GM11168 (cell line): ENCODE results near the gene CPNE7.

Experiments used
- in situ Hi-C: fragments of 300-500 bp; cut with MboI; formaldehyde crosslinking; loops from one replicate; pipeline ENCODE4 v1.12.0; 2022; ENCODE audit warnings: low sequenced_read_pairs; ENCODE audit not compliant: unreplicated experiment

CPNE7 gene

DNA sequence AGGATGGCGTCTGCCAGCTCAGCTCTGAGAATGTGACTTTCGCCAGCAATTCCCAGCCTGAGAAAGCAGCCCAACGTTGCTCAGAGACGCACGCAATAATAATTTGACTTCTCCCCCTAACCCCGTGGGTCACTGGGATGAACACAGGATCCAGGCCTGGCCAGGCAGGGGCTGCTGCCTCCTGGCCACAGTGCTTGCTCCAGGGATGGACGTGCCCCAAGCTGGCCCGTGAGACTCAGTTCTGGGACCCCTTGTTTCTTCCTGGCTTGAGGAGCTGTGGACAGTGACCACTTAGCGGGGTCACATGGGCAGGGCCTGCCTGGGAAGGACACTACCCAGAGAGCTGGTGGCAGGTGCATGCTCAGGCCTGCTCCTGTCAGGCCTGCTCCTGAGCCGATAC, 24.3 kb downstream of the CPNE7 start:
- in situ Hi-C loops, result no loop called here

- in situ Hi-C loops, result no loop called here
These were observed 24.9 kb downstream of the CPNE7 start for GRCh38 chr16:89600427-89600826.

DNA sequence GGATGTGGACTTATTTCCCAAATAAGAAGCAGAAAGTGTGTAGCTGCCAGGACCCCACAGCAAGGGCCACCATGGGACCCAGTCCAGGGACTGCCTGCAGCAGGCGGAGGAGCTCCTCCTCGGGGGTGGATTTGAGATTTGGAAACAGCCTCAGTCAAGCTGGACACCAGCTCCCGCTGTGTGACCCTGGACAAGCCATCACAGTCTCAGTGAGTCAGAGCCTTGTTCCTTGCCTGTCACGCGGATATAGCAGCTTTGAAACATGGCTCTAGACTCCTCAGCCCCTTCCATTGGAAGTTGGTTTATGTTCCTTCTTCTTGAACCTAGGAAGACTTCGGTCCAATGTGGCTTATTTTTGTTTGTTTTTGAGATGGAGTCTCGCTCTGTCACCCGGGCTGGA, 25.4 kb downstream of the CPNE7 start:
- in situ Hi-C loops, result no loop called here

DNA sequence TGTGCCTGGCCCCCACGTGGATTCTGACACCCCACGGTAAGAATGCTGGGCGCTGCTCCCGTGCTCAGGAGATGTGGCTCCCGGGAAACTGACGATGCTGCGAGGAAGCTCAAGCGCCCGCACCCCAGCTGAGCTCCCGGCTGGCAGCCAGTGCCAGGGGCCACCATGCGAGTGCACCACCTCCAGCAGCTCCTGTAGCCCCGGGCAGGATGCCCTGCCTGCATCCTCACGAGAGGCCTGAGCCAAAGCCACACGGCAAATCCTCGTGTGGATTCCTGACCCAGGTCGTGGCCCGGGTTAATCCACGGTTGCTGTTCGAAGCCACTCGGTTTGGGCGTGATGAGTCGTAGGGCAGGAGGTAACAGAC, 26.3 kb downstream of the CPNE7 start:
- in situ Hi-C loops, result no loop called here

- in situ Hi-C loops, result no loop called here
These were observed 26.9 kb downstream of the CPNE7 start for GRCh38 chr16:89602273-89602951.

DNA sequence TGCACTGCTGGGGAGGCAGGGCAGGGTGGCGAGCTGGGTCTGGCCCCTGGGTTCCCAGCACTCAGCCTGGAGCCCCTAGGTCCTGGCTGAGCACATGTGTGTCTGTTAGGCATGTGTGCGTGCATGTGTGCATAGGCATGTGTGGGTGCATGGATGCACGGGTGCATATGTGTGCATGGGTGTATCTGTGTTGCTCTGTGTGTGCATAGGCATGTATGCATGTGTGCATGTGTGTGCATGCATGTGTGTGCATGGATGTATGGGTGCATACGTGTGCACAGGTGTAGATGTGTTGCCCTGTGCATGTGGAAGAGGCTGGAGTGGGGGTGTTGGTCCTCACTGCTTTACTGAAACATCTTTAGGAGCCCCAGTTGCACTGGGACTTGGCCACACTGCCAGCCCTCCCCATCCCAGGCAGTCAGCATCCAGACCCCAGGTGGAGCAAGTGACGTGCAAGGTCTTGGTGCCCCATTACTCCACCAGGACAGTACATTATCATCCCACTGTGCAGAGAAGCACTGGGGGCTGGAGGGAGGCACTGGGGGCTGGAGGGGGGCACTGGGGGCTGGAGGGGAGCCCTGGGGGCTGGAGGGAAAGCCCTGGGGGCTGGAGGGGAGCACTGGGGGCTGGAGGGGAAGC, 27.5 kb downstream of the CPNE7 start:
- in situ Hi-C loops, result no loop called here

DNA sequence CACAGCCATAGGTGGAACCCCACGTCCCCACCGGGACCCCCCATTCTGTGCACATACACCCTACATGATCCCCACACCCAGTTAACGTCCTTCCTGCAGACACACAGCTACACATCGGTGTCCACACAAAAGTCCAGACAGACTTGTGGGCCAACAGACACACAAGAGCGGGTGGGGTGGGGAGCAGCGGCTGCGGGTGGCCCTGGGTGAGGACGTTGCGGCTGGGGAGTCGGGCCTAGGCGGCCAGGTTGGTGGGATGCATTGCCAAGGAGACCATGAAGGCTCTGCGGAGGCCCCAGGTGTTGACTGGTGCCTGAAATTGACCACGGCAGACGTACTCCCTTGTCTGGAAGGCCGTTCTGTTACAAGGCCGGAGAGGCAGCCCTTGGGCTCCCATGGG, 29.2 kb downstream of the CPNE7 start:
- in situ Hi-C loops, result no loop called here

DNA sequence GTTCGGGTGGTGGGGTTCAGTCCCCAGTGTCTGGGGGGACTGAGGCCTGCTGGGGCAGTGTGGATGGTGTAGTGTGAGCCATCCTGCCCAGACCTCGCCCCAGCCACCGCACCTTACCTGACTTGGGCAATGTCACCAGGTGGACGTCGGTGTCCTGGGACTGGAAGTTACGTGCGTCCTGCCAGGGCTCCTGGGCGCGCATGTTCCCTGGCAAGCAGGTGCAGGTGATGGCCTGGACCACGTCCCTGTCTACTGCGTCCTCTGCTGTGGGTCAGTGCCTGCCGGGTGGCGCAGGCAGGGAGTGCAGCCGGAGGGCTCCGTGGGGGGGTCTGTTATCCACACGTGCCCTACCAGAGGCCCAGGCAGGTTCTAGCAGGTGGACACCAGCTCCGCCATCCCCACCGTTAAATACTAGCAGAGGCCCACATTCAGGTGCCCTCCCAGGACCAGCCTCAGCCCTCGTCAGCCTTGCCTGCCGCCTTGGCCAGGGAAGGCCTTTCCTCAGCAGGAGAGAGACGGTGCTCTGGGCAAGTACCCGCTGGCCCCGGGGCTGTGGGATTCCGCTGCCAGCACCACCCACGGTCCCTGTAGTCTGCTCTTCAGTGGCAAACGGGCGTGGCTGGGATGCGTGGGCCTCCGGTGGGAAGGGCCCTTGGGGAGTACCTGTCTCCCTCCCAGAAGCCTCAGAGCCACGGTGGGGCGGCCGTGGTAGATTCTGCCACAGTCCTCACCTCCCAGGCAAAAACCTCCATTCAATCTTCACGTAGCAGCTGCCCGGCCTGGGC, 29.8 kb downstream of the CPNE7 start:
- in situ Hi-C loops, result no loop called here

- in situ Hi-C loops, result no loop called here
These were observed 30.4 kb downstream of the CPNE7 start for GRCh38 chr16:89606006-89606405.

GRCh38 chr16:89607453-89607852, 31.9 kb downstream of the CPNE7 start:
- in situ Hi-C loops, result no loop called here

- in situ Hi-C loops, result no loop called here
These were observed 32.6 kb downstream of the CPNE7 start for GRCh38 chr16:89607937-89608740.

GRCh38 chr16:89610108-89610453, 34.5 kb downstream of the CPNE7 start:
- in situ Hi-C loops, result no loop called here

DNA sequence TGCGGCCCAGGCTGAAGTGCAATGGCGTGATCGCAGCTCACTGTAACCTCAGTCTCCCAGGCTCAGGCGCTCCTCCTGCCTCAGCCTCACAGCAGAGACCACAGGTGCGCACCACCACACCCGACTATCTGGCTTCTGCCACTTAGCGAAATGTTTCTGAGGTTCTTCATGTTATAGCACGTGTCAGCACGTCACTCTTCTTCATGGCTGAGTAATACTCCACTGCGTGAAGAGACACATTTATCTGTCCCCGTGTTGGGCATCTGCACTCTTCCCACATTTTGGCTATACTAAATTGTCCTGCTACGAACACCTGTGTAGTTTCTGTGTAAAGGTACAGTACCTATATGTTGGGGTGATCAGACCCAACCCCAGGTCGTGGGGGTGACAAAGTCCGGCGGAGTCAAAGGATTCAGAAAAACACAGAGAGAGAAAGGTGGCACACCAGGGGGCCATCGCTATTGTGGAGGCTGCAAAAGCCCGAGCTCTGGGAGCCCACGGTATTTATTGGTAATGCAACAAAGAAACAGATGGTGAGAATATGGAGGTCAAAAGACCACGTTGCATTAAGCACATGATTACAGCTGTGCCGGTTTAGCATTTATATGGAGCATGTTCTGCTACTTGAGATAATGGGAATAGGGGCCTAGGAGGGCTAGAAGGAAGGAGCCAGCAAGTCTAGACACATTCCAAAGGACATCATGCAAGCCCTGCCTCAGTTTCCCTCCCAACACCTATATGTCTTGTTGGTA, 37.0 kb downstream of the CPNE7 start:
- in situ Hi-C loops, result no loop called here

GRCh38 chr16:89613231-89613953, 37.8 kb downstream of the CPNE7 start, which contains the start of gene DPEP1:
DPEP1 (plus strand) TSS chr16:89613642; CDS start chr16:89630411, 16,769 bp downstream.
- in situ Hi-C loops, result no loop called here

DNA sequence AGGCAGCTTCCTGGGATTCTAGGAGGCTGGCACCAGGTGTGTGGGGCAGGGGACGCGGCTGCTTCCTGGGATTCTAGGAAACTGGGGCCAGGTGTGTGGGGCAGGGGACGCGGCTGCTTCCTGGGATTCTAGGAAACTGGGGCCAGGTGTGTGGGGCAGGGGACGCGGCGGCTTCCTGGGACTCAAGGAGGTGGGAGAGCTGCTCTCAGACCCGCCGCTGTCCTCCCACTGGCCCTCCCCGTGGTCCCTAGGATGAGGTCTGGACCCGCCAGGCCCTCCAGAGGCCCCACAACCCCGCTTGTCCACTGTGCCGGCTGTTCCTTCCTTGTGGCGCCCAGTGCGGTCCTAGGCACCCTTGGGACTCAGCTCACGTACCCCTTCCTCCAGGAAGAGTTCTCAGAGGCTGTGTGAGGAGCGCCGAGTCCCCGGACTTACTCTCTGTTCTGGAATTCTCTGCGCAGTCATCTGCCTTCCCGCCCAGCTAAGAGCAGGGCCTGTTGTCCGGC, 38.4 kb downstream of the CPNE7 start:
- in situ Hi-C loops, result no loop called here

DNA sequence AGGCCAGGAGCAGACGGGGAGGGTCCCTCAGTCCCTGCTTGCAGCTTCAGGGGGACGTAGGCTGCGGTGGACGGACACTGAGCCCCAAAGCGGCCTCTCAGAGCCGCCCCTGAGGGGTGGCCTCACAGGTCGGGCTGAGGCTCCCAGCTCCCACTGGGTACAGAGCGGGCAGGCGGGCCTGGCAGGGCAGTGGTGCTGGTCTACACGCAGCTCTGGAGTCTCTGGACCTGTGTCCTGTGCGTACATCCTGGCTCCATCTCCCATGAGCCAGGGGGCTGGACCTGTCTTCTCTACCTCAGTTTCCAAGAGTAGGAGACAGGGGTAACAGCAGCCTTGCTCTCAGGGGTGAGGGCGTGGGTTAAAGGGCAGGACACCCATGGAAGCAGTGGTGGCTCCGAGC, 39.6 kb downstream of the CPNE7 start:
- in situ Hi-C loops, result no loop called here

GRCh38 chr16:89615596-89616090, 40.1 kb downstream of the CPNE7 start:
- in situ Hi-C loops, result no loop called here

GRCh38 chr16:89616623-89617022, 41.1 kb downstream of the CPNE7 start:
- in situ Hi-C loops, result no loop called here

DNA sequence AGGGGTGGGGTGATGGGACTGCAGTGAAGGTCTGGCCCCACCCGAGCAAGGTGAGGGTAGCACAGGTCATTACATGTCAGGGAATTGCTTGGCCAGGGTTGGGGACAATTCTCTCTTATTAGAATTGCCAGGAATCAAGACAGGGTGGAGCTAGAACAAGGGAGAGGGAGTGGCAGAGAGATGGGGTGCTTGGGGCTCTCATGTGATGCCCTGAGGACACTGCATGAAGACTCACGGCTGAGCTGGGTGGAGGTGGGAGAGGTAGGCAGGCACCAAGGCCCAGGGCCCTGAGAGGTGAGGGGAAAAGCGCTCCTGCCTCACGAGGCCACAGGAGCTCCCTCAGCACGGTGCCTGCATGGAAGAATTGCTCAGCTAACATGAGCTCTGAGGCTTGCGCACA, 41.5 kb downstream of the CPNE7 start:
- in situ Hi-C loops, result no loop called here
